H1 (cell line): ENCODE data around the gene BTBD9. TPM values are rescaled to one million over a fixed set of nuclear protein-coding genes. Genes with fewer than 3 reads are reported as not detected.

Source experiments
- CTCF ChIA-PET: fragments of 300-600 bp; sonication (Branson Sonifier 250); formaldehyde crosslinking; loops from one replicate; lab custom pipeline; 2021; ENCODE audit not compliant: partially characterized antibody; lab: Charles Lee
- POLR2A ChIA-PET: fragments of 300-600 bp; sonication (Branson Sonifier 250); formaldehyde crosslinking; loops from one replicate; lab custom pipeline; 2021; ENCODE audit warnings: inconsistent platforms; ENCODE audit not compliant: partially characterized antibody; lab: Charles Lee
- DNase-seq, 2 experiments: peaks; one replicate each; pipeline versions ENCODE4 v3.0.0 to v3.0.0-alpha.2; 2010 to 2022; ENCODE audit warnings: low spot score in 2 of 2, low read depth in 1 of 2, mixed read lengths in 1 of 2
- FAIRE-seq: peaks from 2 replicates; lab custom pipeline; 2011; peaks lifted over from hg19 to GRCh38; lab: Jason Lieb, UNC
- H2AFZ ChIP-seq: 2 replicates; pipeline ENCODE4 v1.8.1; 2012; ENCODE audit warnings: low read length, inconsistent platforms
- H2AK5ac ChIP-seq: 2 replicates; pipeline ENCODE4 v1.6.1; 2013; ENCODE audit warnings: low read depth, low read length
- H2BK120ac ChIP-seq: replicated peaks from 2 replicates; pipeline ENCODE3; 2013; ENCODE audit warnings: low read depth, low read length, inconsistent platforms
- H2BK12ac ChIP-seq: 2 replicates; pipeline ENCODE4 v1.6.1; 2013; ENCODE audit warnings: low read depth, low read length
- H2BK15ac ChIP-seq: 2 replicates; pipeline ENCODE4 v1.6.1; 2013; ENCODE audit warnings: low read length
- H2BK20ac ChIP-seq: 2 replicates; pipeline ENCODE4 v1.6.1; 2013; ENCODE audit warnings: low read length
- H2BK5ac ChIP-seq: 2 replicates; pipeline ENCODE4 v1.6.1; 2013; ENCODE audit warnings: low read depth, low read length
- H3K14ac ChIP-seq: 2 replicates; pipeline ENCODE4 v1.6.1; 2013; ENCODE audit warnings: inconsistent platforms; ENCODE audit not compliant: insufficient read length
- H3K18ac ChIP-seq: 2 replicates; pipeline ENCODE4 v1.6.1; 2013; ENCODE audit warnings: low read length; ENCODE audit errors: extremely low read depth
- H3K23ac ChIP-seq: 2 replicates; pipeline ENCODE4 v1.6.1; 2013; ENCODE audit warnings: inconsistent platforms; ENCODE audit not compliant: insufficient read length
- H3K23me2 ChIP-seq: 2 replicates; pipeline ENCODE4 v1.6.1; 2013; ENCODE audit warnings: low read depth, low read length
- H3K27ac ChIP-seq: 2 replicates; pipeline ENCODE4 v1.6.1; 2011; ENCODE audit warnings: low read depth, low read length, inconsistent platforms
- H3K27me3 ChIP-seq, 4 experiments: replicated peaks in 1 of 4; 1 replicate in 1 of 4; 2 replicates in 3 of 4; pipeline versions ENCODE4 v1.6.1 to v1.8.1; 2011 to 2013; ENCODE audit warnings: low read length in 3 of 4, mild to moderate bottlenecking in 3 of 4, inconsistent platforms in 2 of 4, mixed read lengths in 2 of 4, moderate library complexity in 1 of 4; ENCODE audit not compliant: control insufficient read depth in 3 of 4, insufficient read depth in 3 of 4; ENCODE audit errors: extremely low read depth in 1 of 4
- H3K36me3 ChIP-seq, 4 experiments: 2 replicates each; pipeline versions ENCODE4 v1.6.1 to v1.8.1; 2011 to 2013; ENCODE audit warnings: mild to moderate bottlenecking in 4 of 4, low read length in 3 of 4, moderate library complexity in 2 of 4, control low read depth in 1 of 4, inconsistent platforms in 1 of 4; ENCODE audit not compliant: insufficient read depth in 4 of 4, control insufficient read depth in 2 of 4
- H3K4ac ChIP-seq: replicated peaks from 2 replicates; pipeline ENCODE3; 2013; ENCODE audit warnings: low read length, low read depth, mixed read lengths, inconsistent platforms; ENCODE audit not compliant: insufficient read length
- H3K4me1 ChIP-seq, 4 experiments: replicated peaks in 1 of 4; 1 replicate in 1 of 4; 2 replicates in 3 of 4; pipeline versions ENCODE4 v1.6.1 to v1.8.1; 2011 to 2013; ENCODE audit warnings: low read length in 3 of 4, inconsistent platforms in 2 of 4, mixed read lengths in 1 of 4; ENCODE audit not compliant: insufficient read depth in 4 of 4, control insufficient read depth in 3 of 4
- H3K4me2 ChIP-seq, 2 experiments: 2 replicates each; pipeline versions ENCODE4 v1.6.1 to v1.8.1; 2011 to 2013; ENCODE audit warnings: low read depth in 2 of 2, low read length in 2 of 2, control low read depth in 1 of 2, inconsistent platforms in 1 of 2, mild to moderate bottlenecking in 1 of 2; ENCODE audit not compliant: insufficient read depth in 1 of 2
- H3K4me3 ChIP-seq, 4 experiments: fragments of 200-600, 300-600 bp in 1 of 4; sonication (generic), shearing (Covaris generic), sonication (Bioruptor Twin) in 1 of 4; 2 replicates each; pipeline versions ENCODE4 v1.5.1 to v1.8.1; 2011 to 2016; ENCODE audit warnings: low read length in 4 of 4, low read depth in 3 of 4, control low read depth in 2 of 4, inconsistent platforms in 2 of 4, mild to moderate bottlenecking in 2 of 4, mixed read lengths in 1 of 4, moderate library complexity in 1 of 4; ENCODE audit not compliant: insufficient read depth in 2 of 4; ENCODE audit errors: extremely low read depth in 1 of 4
- H3K56ac ChIP-seq: replicated peaks from 2 replicates; pipeline ENCODE3; 2013; ENCODE audit warnings: low read depth, mild to moderate bottlenecking, mixed read lengths, low read length, inconsistent platforms; ENCODE audit not compliant: insufficient read length
- H3K79me1 ChIP-seq: 2 replicates; pipeline ENCODE4 v1.6.1; 2013; ENCODE audit warnings: low read depth, low read length, control low read depth
- H3K79me2 ChIP-seq, 2 experiments: 2 replicates each; pipeline versions ENCODE4 v1.6.1 to v1.8.1; 2012 to 2013; ENCODE audit warnings: low read length in 2 of 2, mild to moderate bottlenecking in 2 of 2, inconsistent platforms in 1 of 2; ENCODE audit not compliant: insufficient read depth in 2 of 2, control insufficient read depth in 1 of 2
- H3K9ac ChIP-seq, 4 experiments: replicated peaks in 1 of 4; 1 replicate in 1 of 4; 2 replicates in 3 of 4; pipeline versions ENCODE4 v1.6.1 to v1.8.1; 2011 to 2013; ENCODE audit warnings: low read depth in 3 of 4, low read length in 3 of 4, control low read depth in 2 of 4, mild to moderate bottlenecking in 2 of 4, moderate library complexity in 2 of 4, inconsistent platforms in 1 of 4; ENCODE audit errors: extremely low read depth in 1 of 4
- H3K9me3 ChIP-seq, 2 experiments: 2 replicates each; pipeline versions ENCODE4 v1.6.1 to v1.8.1; 2012 to 2013; ENCODE audit warnings: mild to moderate bottlenecking in 2 of 2, moderate library complexity in 2 of 2, control low read depth in 1 of 2, inconsistent platforms in 1 of 2, low read depth in 1 of 2, low read length in 1 of 2, mixed read lengths in 1 of 2; ENCODE audit not compliant: insufficient read depth in 2 of 2
- H4K20me1 ChIP-seq, 2 experiments: replicated peaks in 1 of 2; 2 replicates each; pipeline versions ENCODE3 to v1.8.1; 2011 to 2013; ENCODE audit warnings: inconsistent platforms in 2 of 2, low read length in 2 of 2, mild to moderate bottlenecking in 1 of 2; ENCODE audit not compliant: insufficient read depth in 2 of 2, control insufficient read depth in 1 of 2
- H4K5ac ChIP-seq: 2 replicates; pipeline ENCODE4 v1.6.1; 2013; ENCODE audit warnings: low read length, low read depth, mixed read lengths, inconsistent platforms; ENCODE audit not compliant: insufficient read length
- H4K8ac ChIP-seq: 2 replicates; pipeline ENCODE4 v1.8.0; 2013; ENCODE audit warnings: mild to moderate bottlenecking, moderate library complexity, low read length, inconsistent platforms; ENCODE audit not compliant: insufficient read depth; ENCODE audit errors: extremely low read depth
- H4K91ac ChIP-seq: replicated peaks from 2 replicates; pipeline ENCODE3; 2013; ENCODE audit warnings: low read length, mixed read lengths, inconsistent platforms; ENCODE audit not compliant: insufficient read length
- FOSL1 ChIP-seq: IDR thresholded peaks from 2 replicates; pipeline ENCODE4 v1.6.1; 2011; ENCODE audit warnings: mild to moderate bottlenecking, low read depth, low read length, moderate library complexity; ENCODE audit not compliant: insufficient read depth
- KDM4A ChIP-seq: IDR thresholded peaks from one replicate; pipeline ENCODE4 v1.7.1; 2012; ENCODE audit warnings: low read depth, mild to moderate bottlenecking, moderate library complexity, low read length, inconsistent platforms; ENCODE audit not compliant: severe bottlenecking
- RXRA ChIP-seq: IDR thresholded peaks from 2 replicates; pipeline ENCODE4 v1.6.1; 2011; ENCODE audit warnings: low read depth, mild to moderate bottlenecking, low read length, moderate library complexity; ENCODE audit not compliant: insufficient read depth
- TAF7 ChIP-seq: optimal IDR thresholded peaks from 2 replicates; pipeline ENCODE3; 2011; ENCODE audit warnings: low read depth, mild to moderate bottlenecking, inconsistent platforms, low read length, moderate library complexity, borderline replicate concordance
- USF2 ChIP-seq: IDR thresholded peaks from 2 replicates; pipeline ENCODE4 v1.6.1; 2011; ENCODE audit warnings: low read length, improper control_type of control experiment
- whole genome bisulfite sequencing, 2 experiments: shearing (Covaris generic) in 1 of 2; methylation state at CpG; one replicate each; pipeline versions ENCODE4 v1.1.6 to v1.1.7; 2013 to 2015; ENCODE audit warnings: low lambda C conversion rate in 2 of 2, mixed read lengths in 2 of 2, inconsistent platforms in 1 of 2, low coverage in 1 of 2, missing lambda C conversion rate in 1 of 2; ENCODE audit not compliant: insufficient replicate concordance in 2 of 2, insufficient coverage in 1 of 2, insufficient read length in 1 of 2; ENCODE audit errors: extremely low coverage in 1 of 2, missing lambda C conversion rate in 1 of 2; 5-methylcytosine and 5-hydroxymethylcytosine counted together
- polyA plus RNA-seq, 7 experiments: library from polyadenylated mRNA; depleted of rRNA in 3 of 7; stranded (reverse) in 5 of 7; unstranded in 2 of 7; fragments of >200 nt in 5 of 7; fragments of 200-250 nt in 2 of 7; gene quantifications; 1 replicate in 5 of 7; 2 replicates in 1 of 7; 4 replicates in 1 of 7; pipeline versions ENCODE4 v1.2.1 to v1.2.3, GENCODE V29; 2011 to 2013; ENCODE audit warnings: missing spikeins in 2 of 7, mixed read lengths in 2 of 7
- total RNA-seq: library from RNA; stranded (reverse); fragmentation: NEBNext Ultra II Directional; extraction: Animal tissue kit (Norgen Biotek cat#: 25700); gene quantifications from 2 replicates; pipeline ENCODE4 v1.2.1, GENCODE V29; 2021

Gene BTBD9
- total and polyA plus RNA-seq, 2 of the 8 experiments (the other 6 are each of a cell fraction or from before 2014, with no cell fraction given): 0.92 to 4.1 TPM

- Histone ChIP-seq H2AFZ (no peak overlapping the region), H3K9ac (no peak overlapping the region), H3K18ac (no peak overlapping the region), H3K23me2 (no peaks in the 10 kb centered on the region), H3K4me2 (no peak overlapping the region), H2BK20ac (no peak overlapping the region), H3K79me2 (no peaks in the 10 kb centered on the region), H4K20me1 (no peaks in the 10 kb centered on the region), H2BK120ac (no peak overlapping the region), H2BK12ac (no peak overlapping the region), H3K27ac (no peak overlapping the region), H4K91ac (no peak overlapping the region), H3K27me3 (no peaks in the 10 kb centered on the region), H2BK5ac (no peak overlapping the region), H3K9me3 (no peaks in the 10 kb centered on the region), H3K23ac (no peak overlapping the region), H2AK5ac (no peak overlapping the region), H3K4ac (no peak overlapping the region), H3K4me3 (no peak overlapping the region), H4K5ac (no peak overlapping the region)
- DNase-seq: no peak
- CTCF ChIA-PET: interaction anchor here (0.8 to 1.2 kb wide), 2 partner anchors 10 to 13 kb away, joined by 3 read pairs; no protein-coding TSS in a partner anchor
- no peak for TF ChIP-seq RXRA
- TF ChIP-seq TAF7: no peak
- no peak for TF ChIP-seq USF2
- TF ChIP-seq KDM4A: no peak
- no peak for TF ChIP-seq FOSL1
- TF ChIP-seq, all 59 proteins: peak for 0
- POLR2A ChIA-PET: no interaction called here
- H3K79me1 ChIP-seq: no peaks in the 10 kb centered on the region
- H2BK15ac ChIP-seq: no peak overlapping the region; the same call in 1 of the 2 replicates
- WGBS, 2 experiments: 93% methylated on average over 22 of the region's 22 CpGs; no CpG with 5 or more reads in 1 of the 2 experiments
- peak overlapping the region; percentile 45; the same call in 1 of the 2 replicates for H4K8ac ChIP-seq
- H3K36me3 ChIP-seq: no peaks in the 10 kb centered on the region
- no peak for FAIRE-seq
- peaks cover 0 to 8% (median 0%) of the 10 kb centered on the region in 4 experiments; a peak in 3 of 7 replicates for H3K4me1 ChIP-seq
- no peak overlapping the region for H3K56ac ChIP-seq
- no peak overlapping the region for H3K14ac ChIP-seq
These were observed 487.9 kb downstream of the BTBD9 start for GRCh38 chr6:38151580-38152500.
